HG02885 (cell line): ENCODE measurements around the gene KCTD5.
"Not testable (repeated sequence)": the region's sequence is repeated elsewhere in the genome, so short reads cannot be mapped to it uniquely, and the experiment has no call there.

ENCODE experiments used
- ATAC-seq: cut with Tn5 transposase; IDR thresholded peaks from one replicate; pipeline ENCODE4 v1.9.1; 2021; ENCODE audit warnings: mild to moderate bottlenecking; ENCODE audit not compliant: unreplicated experiment, poor library complexity

Gene KCTD5

DNA sequence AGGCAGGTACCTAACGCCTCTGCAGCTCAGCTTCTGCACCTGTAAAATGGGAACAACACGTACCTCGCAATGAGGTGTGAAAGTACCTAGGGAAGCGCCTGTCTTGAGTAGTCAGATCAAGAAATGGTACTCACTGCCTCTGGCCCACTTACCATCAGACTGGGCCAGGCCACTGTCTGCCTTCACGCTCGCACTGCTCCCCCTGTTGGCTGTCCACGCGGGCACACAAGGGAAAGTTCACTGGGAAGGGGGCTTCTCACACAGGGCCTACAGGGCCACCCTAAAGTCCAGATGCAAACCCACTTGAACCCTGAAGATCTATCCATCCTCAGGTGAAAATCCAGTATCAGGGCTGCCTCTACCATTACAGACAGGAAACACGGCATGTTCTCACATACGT, 11.1 kb upstream of the KCTD5 start:
- ATAC-seq = not testable (repeated sequence)

DNA sequence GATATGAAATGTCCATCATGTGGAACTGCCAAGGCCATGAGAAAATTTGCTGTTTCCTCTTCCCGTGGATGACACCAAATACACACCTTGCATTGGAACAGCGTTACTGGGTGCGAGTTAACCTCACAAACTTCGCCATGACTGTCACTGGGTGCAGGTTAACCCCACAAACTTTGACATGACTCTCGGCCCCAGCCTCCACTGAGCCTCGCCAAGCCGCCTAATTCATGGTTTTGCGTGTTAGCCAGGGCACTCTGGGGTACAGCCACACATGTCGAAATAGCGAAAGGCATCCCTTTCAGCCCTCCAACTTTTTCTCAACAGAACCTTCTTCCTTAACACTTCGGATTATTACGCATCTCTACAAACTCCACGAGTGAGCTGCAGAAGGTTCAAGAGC, 10.6 kb upstream of the KCTD5 start:
- no peak for ATAC-seq

DNA sequence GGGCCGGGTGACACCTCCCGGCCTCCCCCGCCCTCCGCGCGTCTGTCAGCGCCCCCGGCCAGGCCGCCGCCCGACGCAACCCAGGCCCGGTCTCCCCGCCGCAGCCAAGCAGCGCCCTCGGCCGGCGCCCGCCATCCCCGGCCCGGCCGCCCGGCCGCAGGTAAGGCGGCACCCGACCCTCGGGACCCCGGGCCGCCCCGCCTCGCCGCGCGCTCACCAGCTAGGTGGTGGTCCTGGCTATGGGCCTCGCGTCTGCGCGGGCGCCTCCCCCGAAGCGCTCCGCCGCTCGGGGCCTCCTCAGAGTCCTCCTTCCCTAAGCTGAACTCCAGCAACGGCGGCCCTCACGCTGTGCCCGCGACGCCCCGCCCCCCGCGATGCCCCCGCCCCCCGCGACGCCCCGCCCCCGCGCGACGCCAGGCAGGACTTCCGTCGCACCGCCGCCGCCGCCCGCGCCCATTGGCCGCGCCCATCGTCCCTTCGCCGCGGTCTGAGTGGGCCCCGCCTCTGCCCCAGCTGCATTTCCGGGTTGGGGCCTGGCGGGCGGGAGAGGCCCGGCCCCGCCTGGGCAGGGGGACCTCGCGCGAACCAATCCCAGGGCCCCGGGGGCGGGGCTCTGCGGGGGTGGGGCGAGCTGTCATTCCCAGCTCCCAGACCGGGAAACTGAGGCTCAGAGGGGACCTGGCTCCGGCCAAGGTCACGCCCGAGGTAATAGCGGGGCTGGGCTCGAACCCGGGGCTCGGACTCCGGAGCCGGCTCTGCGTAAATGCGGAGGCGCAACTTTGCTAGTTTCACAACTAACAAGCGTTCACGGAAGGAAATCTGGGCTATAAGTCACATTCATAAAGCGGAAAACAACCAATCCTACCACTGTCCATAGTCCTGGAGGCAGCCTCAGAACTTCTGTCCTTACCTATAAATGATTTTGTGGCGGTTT, 9.0 kb upstream of the KCTD5 start:
- ATAC-seq = peak; percentile 95

DNA sequence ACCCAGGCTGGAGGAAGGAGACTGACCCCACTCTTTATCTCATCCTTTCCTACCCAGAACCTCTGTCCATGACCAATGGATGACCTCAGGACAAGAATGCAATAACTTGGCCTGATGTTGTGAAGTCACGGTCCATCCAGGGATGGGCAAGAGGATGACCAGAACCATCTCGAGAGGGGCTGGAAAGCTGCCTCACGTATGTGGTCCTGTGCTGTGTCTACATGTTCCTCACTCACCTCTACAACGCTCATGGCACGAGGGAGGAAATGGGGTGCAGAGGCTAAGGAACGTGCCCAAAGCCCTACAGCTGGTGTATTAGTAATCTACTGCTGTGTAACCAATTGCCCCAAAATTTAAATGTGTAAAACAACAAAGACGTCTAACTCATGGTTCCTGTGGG, 7.3 kb upstream of the KCTD5 start:
- no peak for ATAC-seq

DNA sequence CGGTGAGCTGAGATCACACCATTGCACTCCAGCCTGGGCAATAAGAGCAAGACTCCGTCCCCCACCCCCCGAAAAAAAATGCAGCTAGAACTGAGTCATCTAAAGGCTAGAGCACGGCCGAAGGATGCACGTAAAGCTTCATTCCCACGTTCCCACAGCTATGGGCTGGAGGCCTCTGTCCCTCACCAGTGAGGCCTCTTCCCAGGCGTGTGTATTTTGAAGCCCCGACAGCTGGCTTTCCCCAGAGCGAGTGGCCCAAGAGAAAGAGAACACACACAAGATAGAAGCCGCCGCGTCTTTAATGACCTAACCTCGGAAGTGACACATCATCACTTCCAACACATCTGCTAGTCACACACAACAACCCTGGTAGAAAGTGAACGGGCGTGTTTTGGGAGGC, 6.6 kb upstream of the KCTD5 start:
- ATAC-seq = no peak

DNA sequence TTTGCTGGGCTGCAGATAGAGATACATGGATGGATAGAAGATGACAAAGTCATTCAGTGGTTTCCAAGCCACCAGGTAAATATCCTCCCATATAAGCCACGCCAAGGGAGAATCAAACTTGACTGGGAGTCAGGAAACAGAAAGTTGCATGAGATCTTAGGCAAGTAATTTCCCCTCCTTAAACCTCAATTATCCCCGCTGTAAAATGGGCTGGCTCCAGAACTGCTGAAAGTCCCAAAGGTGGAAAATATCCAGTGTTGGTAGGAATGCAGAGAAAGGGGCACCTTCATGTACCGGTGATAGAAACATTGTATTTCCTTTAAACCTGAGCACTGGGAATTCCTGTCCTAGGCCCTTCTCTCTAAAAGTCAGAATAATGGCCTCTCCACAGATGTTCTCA, 5.4 kb upstream of the KCTD5 start:
- ATAC-seq = not testable (repeated sequence)

DNA sequence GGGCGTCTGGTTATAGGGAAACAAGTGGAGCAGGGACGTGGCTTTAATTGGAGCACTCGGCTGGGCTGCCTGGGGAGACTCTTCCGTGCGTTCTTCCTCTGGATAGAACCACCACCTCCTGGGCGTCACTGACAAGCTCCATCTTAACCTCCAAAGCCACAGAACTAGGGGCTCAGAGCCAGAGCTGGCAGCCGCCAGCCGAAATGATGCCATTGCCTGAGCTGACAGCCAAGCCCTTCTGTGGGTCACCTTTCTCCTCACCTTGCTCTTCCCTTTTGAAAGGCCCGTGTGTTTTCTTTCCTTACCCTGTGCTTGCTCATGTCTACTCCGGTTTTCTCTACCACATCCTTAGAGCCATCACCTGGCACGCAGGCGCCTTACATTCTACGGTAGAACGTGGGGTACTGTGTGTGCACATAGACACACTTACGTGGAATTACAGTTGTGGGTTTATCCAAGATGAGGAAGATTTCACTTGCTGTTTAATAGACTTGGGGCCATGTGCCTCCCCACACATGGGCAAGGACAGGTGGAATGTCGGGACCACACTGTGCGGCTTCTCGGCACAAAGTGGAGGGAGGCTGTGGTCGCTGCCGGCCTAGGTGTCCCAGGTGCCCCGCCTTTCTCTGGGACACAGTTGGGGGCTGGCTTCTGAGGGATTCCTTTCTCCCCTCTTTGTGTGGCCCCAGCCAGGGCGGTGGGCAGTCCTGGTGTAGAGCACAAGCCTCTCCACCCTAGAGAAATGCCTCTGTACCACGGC, 3.9 kb upstream of the KCTD5 start:
- not testable (repeated sequence) for ATAC-seq

DNA sequence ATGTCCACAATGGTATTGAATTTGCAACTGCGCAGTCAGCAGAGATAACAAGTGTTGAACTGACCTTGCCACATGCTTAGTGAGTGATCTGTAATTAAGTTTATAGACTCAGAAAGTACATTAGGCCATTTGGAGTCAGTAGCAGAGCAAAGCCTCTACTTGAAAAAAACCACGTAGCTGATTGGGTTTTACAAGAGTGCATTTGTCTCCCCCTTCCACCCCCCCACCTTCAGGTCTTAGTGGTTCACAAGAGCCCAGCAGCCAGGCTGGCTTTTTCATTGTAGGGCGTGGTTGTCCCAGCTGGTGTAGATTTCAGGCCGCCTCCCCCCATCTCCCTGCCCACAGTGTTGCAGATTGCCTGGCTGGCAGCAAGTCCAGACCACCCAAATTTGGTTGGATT, 2.4 kb upstream of the KCTD5 start:
- ATAC-seq = not testable (repeated sequence)

DNA sequence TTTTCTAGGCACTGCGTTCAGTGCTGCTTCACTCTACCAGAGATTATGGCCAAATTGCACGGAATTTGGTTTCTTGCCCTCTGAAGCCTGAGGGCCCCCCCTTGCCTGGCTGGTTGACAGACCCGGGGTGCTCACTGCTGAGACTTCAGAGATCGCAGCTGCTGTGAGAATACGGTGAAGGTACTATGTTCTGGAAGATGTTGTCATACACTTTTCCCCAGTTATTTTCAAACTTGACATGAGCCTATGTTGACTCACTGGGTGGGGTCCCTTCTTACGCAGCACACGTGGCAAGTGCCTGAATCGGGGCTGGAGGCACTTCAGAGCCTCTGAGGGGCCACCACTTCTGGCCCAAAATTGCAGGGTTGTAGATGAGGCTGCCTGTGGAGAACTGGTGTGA, 2.0 kb upstream of the KCTD5 start:
- ATAC-seq = not testable (repeated sequence)

DNA sequence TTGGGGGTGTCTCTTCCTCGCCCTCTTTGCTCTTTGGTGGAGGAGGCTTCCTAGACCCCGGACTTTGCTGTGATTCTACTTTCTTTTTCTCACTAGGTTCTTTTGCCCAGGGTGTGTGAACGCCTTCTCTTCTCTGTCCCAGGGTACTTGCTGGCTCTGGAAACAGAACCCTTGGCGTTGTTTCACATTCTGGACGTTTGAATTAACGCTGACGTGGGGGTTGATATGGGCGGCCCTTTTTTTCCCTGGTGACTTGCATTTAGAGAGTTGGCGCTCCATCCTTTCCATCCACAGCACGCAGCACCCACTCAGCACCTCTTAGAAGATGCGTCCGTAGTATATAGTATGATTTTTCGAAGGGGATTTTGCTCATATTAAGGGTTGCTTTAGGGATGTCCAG, 718 bp downstream of the KCTD5 start:
- ATAC-seq = not testable (repeated sequence)

DNA sequence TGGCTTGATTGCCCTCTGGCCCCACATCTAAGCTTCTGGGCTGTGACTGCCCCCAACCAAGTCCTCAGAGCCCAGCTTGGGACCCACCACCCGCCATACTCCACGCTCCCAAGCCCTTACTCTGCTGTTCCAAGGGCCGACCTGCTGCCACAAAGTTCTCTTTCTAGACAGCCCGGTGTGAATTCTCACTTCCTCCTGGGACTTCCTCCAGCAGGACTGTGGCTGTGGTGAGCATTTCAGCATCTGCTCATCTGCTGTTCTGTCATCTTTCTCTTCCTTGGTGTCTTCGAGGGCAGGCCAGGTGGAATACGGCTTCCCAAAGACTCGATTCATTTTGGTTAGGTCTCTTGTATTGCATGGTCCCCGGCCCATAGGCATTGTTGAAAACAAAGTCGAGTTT, 3.8 kb downstream of the KCTD5 start:
- peak; percentile 28 for ATAC-seq

DNA sequence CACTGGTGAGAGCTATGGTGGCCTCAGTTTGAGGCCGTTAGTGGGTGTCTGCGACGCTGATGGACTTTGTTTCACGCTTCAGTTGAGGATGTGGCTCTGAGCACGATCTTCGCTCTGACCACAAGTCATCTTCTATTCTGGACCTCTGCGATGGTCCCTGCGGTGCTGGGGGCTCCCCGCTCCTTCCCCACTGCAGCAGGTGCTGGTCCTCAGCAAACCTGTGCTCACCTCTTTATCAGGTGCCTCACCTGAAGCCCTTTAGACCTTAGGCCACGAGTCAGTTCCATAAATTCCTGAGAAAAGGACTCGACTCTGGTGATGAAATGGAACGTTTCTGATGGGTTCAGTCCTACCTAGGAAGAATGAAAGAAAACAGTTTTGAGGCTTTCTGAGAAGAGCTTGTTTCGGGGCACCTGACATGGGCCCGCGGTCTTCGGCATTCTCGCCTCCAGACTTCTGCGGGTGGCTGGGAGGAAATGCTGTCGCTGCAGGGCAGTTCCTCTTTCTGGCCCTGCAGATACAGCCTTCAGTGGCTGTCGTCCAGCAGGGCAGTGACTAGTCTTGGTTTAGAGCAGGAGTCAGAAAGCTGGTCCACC, 4.7 kb downstream of the KCTD5 start:
- ATAC-seq = peak; percentile 38

DNA sequence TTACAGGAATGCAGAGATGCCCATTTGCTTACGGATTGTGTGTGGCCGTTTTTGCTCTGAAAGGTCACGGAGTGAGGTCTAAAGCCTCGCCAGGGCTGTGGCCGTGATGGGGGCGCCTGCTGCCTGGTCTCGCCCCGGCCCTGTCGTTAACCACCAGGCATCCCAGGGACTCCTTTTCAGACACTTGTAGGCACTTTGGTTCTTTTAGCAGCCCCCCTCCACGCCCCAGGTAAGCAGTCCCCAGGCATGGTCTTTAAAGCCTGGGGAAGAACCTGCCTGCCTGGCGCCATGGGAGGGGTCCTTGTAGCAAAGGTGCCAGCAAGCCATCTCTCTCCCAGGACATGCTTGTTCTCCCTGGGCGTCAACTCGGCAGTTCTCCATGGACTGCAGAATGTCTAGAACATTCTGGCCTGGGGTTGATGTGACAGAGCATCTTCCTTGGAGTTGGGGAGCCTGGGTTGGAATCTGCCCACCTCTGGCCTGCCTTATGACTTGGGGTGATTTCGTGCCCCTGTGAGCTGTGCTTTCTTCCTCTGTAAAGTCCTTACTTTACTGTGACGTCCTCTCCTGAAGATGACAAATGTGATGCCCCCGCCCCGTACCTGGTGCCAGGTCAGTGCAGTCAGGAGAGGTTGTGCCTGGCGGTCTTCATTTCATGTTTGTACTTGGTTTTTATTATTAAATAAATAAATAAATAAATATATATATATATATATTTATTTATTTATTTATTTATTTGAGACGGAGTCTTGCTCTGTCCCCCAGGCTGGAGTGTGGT, 5.4 kb downstream of the KCTD5 start:
- no peak for ATAC-seq

DNA sequence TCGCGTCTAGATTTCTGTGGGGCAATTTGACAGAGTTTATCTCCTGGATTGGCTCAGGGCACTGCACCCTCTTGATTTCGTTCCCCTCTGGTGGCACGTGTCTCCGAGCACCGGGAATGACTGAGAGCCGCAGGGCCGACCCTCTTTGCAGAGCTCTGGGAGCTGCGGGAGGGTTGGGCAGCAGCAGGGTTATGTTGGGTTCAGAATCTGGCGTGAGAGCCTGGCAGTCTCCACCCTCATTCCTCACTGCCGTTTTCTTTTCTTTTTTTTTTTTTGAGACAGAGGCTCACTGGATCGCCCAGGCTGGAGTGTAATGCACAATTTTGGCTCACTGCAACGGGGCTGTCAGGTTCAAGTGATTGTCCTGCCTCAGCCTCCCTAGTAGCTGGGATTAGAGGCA, 7.1 kb downstream of the KCTD5 start:
- ATAC-seq = not testable (repeated sequence)

DNA sequence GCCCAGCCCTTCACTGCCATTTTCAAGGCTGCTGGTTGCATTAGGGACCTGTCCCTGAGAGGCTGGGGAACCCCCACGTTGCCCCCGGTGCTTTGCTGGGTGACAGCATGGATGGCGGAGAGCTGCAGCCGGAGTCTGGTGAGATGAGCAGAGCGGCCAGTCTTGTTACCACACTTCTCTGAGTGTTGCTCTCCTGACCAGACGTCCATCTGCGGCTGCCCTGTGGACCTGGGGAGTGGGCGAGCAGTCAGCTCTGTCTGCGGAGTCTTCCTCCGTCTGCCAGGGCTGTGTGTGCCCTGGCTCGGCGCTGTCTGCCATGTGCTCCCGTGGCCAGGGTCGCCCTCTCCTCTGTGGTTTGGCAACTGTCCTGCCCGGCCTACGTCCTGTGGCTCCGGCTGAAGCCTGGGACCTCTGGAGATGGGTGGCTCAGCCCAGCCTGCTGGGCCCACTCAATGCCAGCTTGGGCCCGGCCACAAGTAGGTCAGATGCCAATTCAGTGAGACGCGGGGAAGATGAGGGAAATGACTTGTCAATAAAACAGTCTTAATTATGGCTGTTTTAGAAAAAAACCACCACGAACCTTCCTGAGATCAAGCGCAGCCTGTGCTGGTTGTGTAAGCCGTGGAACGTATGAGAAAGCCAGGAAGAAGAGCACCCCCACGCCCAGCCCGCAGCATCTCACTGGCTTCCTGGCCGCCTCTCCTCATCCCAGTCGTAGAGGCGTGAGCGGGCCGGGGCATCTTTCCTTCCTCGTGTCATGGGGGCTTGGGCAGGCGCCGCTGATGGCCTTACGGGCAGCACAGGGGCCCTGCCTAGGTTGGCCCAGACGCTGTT, 7.9 kb downstream of the KCTD5 start:
- ATAC-seq = no peak

DNA sequence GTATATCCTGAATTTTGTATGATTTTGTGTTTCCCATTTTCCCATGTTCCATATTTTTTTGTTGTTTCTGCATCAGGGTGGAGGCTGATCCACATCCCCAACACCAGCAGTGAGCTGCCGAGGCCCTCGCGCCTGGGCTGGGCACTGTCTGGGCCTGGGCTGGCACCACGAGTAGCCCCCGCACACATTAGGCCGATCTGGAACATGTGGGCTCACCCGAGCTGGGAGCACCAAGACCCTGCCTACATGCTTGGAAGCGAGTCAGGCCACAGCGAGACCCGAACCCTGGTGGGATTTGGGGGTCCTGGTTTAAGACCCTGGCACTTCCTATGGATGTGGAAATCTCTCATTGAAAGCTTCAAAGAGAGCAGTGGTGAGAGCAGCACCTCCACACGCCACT, 8.5 kb downstream of the KCTD5 start:
- ATAC-seq = no peak

DNA sequence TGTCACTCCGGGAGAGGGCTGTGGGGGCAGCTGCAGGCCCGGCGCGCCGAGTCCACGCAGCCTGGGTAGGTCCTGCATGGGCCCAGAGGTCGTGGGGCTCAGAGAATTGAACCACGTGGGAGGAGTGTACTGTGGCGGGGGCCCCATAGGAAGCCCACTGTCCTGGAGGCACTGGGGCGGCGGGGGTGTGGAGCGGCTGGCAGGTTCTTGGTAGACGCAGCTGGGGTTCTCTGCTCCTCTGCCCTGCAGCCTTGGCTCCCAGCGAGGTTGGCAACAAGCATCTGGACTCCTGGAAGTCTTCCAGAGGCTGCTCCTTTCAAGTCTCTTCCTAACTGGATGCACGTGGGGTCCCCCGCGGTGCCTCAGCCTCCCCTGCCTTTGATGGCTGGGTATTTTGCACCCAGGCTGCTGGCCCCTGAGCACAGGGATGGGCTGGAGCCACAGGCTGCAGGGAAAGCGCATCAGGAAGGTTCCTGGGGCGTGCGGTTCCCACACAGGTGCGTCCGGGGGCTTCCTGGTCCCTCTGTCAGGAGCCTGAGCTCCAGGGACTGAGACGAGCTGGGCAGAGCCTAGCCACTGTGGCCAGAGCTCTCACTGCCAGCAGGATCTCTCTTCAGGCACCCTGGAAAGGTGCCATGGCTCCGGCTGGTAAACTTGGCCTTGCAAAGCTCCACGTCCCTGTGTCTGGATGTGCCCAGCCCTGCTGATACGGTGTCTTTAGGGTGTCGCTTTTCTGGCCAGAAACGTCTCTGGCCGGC, 9.3 kb downstream of the KCTD5 start:
- no peak for ATAC-seq

DNA sequence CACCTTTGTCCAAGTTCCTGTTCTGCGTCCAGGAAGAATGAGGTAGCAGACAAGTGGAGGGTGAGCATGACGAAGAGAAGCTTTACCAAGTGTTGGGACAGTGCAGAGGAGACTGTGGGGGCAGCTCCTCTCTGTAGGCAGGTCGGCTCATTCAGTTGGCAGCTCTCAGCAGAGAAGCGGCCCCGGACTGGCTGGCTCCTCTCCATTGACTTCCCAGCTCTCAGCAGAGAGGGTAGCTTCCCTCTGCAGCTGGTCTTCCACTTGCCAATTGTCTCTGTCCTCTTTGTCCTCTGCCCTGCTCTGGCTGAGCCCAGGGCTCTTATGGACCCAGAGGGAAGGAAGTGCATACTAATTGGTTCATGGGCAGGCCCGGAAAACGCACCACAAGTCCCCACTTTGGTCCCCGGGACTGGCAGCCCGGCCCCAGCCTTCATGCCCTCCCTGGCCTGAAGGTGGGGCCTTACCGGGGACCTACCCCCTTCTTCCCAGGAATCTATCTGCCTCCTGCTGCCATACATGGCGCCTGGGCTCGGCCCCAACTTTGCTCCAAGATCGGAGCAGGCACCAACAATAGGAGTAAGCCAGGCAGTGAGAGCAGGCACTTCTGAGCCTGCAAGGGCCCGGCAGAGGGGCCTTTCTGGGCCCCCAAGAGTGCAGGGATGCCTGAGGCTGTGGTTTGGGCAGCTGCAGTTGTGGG, 10.1 kb downstream of the KCTD5 start:
- ATAC-seq = no peak
